IMR-90 (cell line): ENCODE results near the gene CBX3. TPM values are rescaled to one million over a fixed set of nuclear protein-coding genes. Genes with fewer than 3 reads are reported as not detected.

Experiments used
- ATAC-seq: fragments of 200-7000 bp; cut with Tn5 transposase; 2 replicates; pipeline ENCODE4 v1.9.1; 2020; ENCODE audit warnings: low read depth, mild to moderate bottlenecking, moderate library complexity
- BruUV-seq: library from RNA; stranded (reverse); fragments of 400-500 nt; replicated peaks from 2 replicates; lab custom pipeline; 2021; lab: Mats Ljungman, UMichigan
- CTCF ChIA-PET: fragments of 300-600 bp; formaldehyde crosslinking; extraction: SDS; loops from one replicate; lab custom pipeline; 2021; ENCODE audit warnings: antibody characterized with exemption; lab: Yijun Ruan, JAX
- POLR2A ChIA-PET: fragments of 300-600 bp; sonication (Branson Sonifier 250); formaldehyde crosslinking; loops from one replicate; lab custom pipeline; 2022; ENCODE audit warnings: antibody characterized with exemption; ENCODE audit not compliant: unreplicated experiment; lab: Charles Lee
- DNase-seq: peaks from one replicate; pipeline ENCODE4 v3.0.0; 2013
- H2AFZ ChIP-seq: replicated peaks from 2 replicates; pipeline ENCODE3; 2013; ENCODE audit warnings: low read length, mild to moderate bottlenecking; ENCODE audit not compliant: poor library complexity
- H2AK5ac ChIP-seq: 2 replicates; pipeline ENCODE4 v1.6.1; 2013; ENCODE audit warnings: low read depth, low read length, inconsistent platforms
- H2AK9ac ChIP-seq: replicated peaks from 2 replicates; pipeline ENCODE3; 2013; ENCODE audit warnings: mild to moderate bottlenecking, low read depth, low read length, moderate library complexity; ENCODE audit not compliant: poor library complexity
- H2BK120ac ChIP-seq: 2 replicates; pipeline ENCODE4 v1.6.1; 2013; ENCODE audit warnings: low read depth, low read length, inconsistent platforms
- H2BK15ac ChIP-seq: 3 replicates; pipeline ENCODE4 v1.6.1; 2013; ENCODE audit warnings: low read depth, low read length, inconsistent platforms
- H2BK20ac ChIP-seq: 2 replicates; pipeline ENCODE4 v1.6.1; 2013; ENCODE audit warnings: low read depth, mild to moderate bottlenecking, inconsistent platforms, low read length, moderate library complexity
- H2BK5ac ChIP-seq: 2 replicates; pipeline ENCODE4 v1.6.1; 2013; ENCODE audit warnings: mild to moderate bottlenecking, low read depth, low read length, inconsistent platforms; ENCODE audit not compliant: poor library complexity, severe bottlenecking
- H3K14ac ChIP-seq: replicated peaks from 2 replicates; pipeline ENCODE4 v1.6.1; 2013; ENCODE audit warnings: low read depth, low read length, inconsistent platforms
- H3K18ac ChIP-seq: 2 replicates; pipeline ENCODE4 v1.6.1; 2013; ENCODE audit warnings: low read depth, low read length, control low read depth
- H3K23ac ChIP-seq: 2 replicates; pipeline ENCODE4 v1.6.1; 2013; ENCODE audit warnings: low read depth, low read length, inconsistent platforms
- H3K27ac ChIP-seq: 2 replicates; pipeline ENCODE4 v1.5.1; 2013; ENCODE audit warnings: mild to moderate bottlenecking, control low read depth, low read length; ENCODE audit not compliant: insufficient read depth
- H3K27me3 ChIP-seq: 2 replicates; pipeline ENCODE4 v1.6.1; 2013; ENCODE audit warnings: low read length; ENCODE audit not compliant: control insufficient read depth, insufficient read depth
- H3K36me3 ChIP-seq: 2 replicates; pipeline ENCODE4 v1.6.1; 2013; ENCODE audit warnings: low read length, mixed read lengths; ENCODE audit not compliant: control insufficient read depth, insufficient read depth
- H3K4ac ChIP-seq: 2 replicates; pipeline ENCODE4 v1.6.1; 2013; ENCODE audit warnings: low read depth, low read length, inconsistent platforms
- H3K4me1 ChIP-seq: 2 replicates; pipeline ENCODE4 v1.6.1; 2013; ENCODE audit warnings: low read length, mixed read lengths; ENCODE audit not compliant: control insufficient read depth, insufficient read depth
- H3K4me2 ChIP-seq: 2 replicates; pipeline ENCODE4 v1.6.1; 2013; ENCODE audit warnings: low read depth, mild to moderate bottlenecking, control low read depth, low read length, moderate library complexity
- H3K4me3 ChIP-seq: 2 replicates; pipeline ENCODE4 v1.5.1; 2013; ENCODE audit warnings: low read depth, mild to moderate bottlenecking, control low read depth, low read length, moderate library complexity; ENCODE audit not compliant: insufficient read depth
- H3K56ac ChIP-seq: 2 replicates; pipeline ENCODE4 v1.6.1; 2013; ENCODE audit warnings: low read length, inconsistent platforms; ENCODE audit not compliant: insufficient read depth; ENCODE audit errors: extremely low read depth
- H3K79me1 ChIP-seq, 2 experiments: 2 replicates each; pipeline ENCODE4 v1.6.1; 2013; ENCODE audit warnings: low read length in 2 of 2, inconsistent platforms in 1 of 2, low read depth in 1 of 2
- H3K9ac ChIP-seq: 2 replicates; pipeline ENCODE4 v1.6.1; 2013; ENCODE audit warnings: low read depth, low read length, control low read depth
- H3K9me1 ChIP-seq: 2 replicates; pipeline ENCODE4 v1.6.1; 2013; ENCODE audit warnings: low read length, inconsistent platforms; ENCODE audit not compliant: insufficient read depth
- H3K9me3 ChIP-seq: 2 replicates; pipeline ENCODE4 v1.6.1; 2013; ENCODE audit warnings: low read length; ENCODE audit not compliant: control insufficient read depth, insufficient read depth
- H4K20me1 ChIP-seq: 2 replicates; pipeline ENCODE4 v1.6.1; 2013; ENCODE audit warnings: low read length, inconsistent platforms; ENCODE audit not compliant: insufficient read depth
- H4K5ac ChIP-seq: 2 replicates; pipeline ENCODE4 v1.6.1; 2013; ENCODE audit warnings: mild to moderate bottlenecking, low read depth, low read length, control low read depth
- H4K8ac ChIP-seq, 2 experiments: 2 replicates each; pipeline ENCODE4 v1.6.1; 2013; ENCODE audit warnings: low read depth in 2 of 2, low read length in 2 of 2, control low read depth in 1 of 2, inconsistent platforms in 1 of 2
- H4K91ac ChIP-seq: 2 replicates; pipeline ENCODE4 v1.6.1; 2013; ENCODE audit warnings: low read depth, low read length, inconsistent platforms; ENCODE audit not compliant: insufficient read depth
- BHLHE40 ChIP-seq: fragments of 150-350 bp; IDR thresholded peaks from 2 replicates; pipeline ENCODE4 v1.6.1; 2016; ENCODE audit warnings: mild to moderate bottlenecking, low read depth, low read length
- CEBPB ChIP-seq: IDR thresholded peaks from 2 replicates; pipeline ENCODE4 v1.6.1; 2012; ENCODE audit warnings: low read depth, low read length, improper control_type of control experiment
- CHD1 ChIP-seq: IDR thresholded peaks from 2 replicates; pipeline ENCODE4 v1.6.1; 2012; ENCODE audit warnings: low read depth, low read length, improper control_type of control experiment
- CTCF ChIP-seq: conservative IDR thresholded peaks from 2 replicates; pipeline ENCODE4 v1.5.1; 2012; ENCODE audit warnings: mild to moderate bottlenecking, low read depth, low read length, improper control_type of control experiment
- ELK1 ChIP-seq: fragments of 150-350 bp; IDR thresholded peaks from 2 replicates; pipeline ENCODE4 v1.6.1; 2016; ENCODE audit warnings: low read depth, mild to moderate bottlenecking, low read length, moderate library complexity, borderline replicate concordance
- MAZ ChIP-seq: IDR thresholded peaks from 2 replicates; pipeline ENCODE4 v1.6.1; 2012; ENCODE audit warnings: low read depth, mild to moderate bottlenecking, low read length, improper control_type of control experiment, moderate library complexity, borderline replicate concordance
- MXI1 ChIP-seq: IDR thresholded peaks from 2 replicates; pipeline ENCODE4 v1.6.1; 2012; ENCODE audit warnings: low read depth, mild to moderate bottlenecking, low read length, moderate library complexity, borderline replicate concordance
- NFE2L2 ChIP-seq: fragments of 150-350 bp; IDR thresholded peaks from 2 replicates; pipeline ENCODE4 v1.6.1; 2016; ENCODE audit warnings: low read depth, mild to moderate bottlenecking, low read length
- RAD21 ChIP-seq: IDR thresholded peaks from 2 replicates; pipeline ENCODE4 v1.6.1; 2012; ENCODE audit warnings: low read length, improper control_type of control experiment
- RCOR1 ChIP-seq: IDR thresholded peaks from 2 replicates; pipeline ENCODE4 v1.6.1; 2012; ENCODE audit warnings: mild to moderate bottlenecking, low read length, improper control_type of control experiment; ENCODE audit not compliant: insufficient replicate concordance
- RFX5 ChIP-seq: IDR thresholded peaks from 2 replicates; pipeline ENCODE4 v1.8.0; 2012; ENCODE audit warnings: low read depth, mild to moderate bottlenecking, low read length, moderate library complexity
- SMC3 ChIP-seq: fragments of 150-350 bp; IDR thresholded peaks from 2 replicates; pipeline ENCODE4 v1.6.1; 2016; ENCODE audit warnings: low read depth, mild to moderate bottlenecking, antibody characterized with exemption, low read length, moderate library complexity
- USF2 ChIP-seq: fragments of 150-350 bp; IDR thresholded peaks from 2 replicates; pipeline ENCODE4 v1.6.1; 2017; ENCODE audit warnings: mild to moderate bottlenecking, antibody characterized with exemption, low read length, low read depth
- WGBS, 2 experiments: methylation state at CpG; one replicate each; pipeline versions ENCODE4 v1.1.5 to v1.1.7; 2013; ENCODE audit warnings: missing lambda C conversion rate in 2 of 2; ENCODE audit not compliant: insufficient read length in 1 of 2; ENCODE audit errors: extremely low coverage in 2 of 2; 5-methylcytosine and 5-hydroxymethylcytosine counted together
- dilution Hi-C: fragments of 300-500 bp; cut with HindIII; formaldehyde crosslinking; loops from one replicate; pipeline ENCODE4 v1.14.3; 2018; ENCODE audit warnings: low sequenced_read_pairs; ENCODE audit not compliant: unreplicated experiment
- in situ Hi-C: fragments of 300-500 bp; cut with MboI; formaldehyde crosslinking; loops from 3 replicates; pipeline ENCODE4 v1.14.3; 2019; ENCODE audit warnings: low sequenced_read_pairs, inconsistent platforms, mixed read lengths
- intact Hi-C: fragments of 100-400 bp; cut with micrococcal nuclease; formaldehyde crosslinking; loops from 2 replicates; pipeline ENCODE4 v1.10.0; 2022
- polyA plus RNA-seq, 3 experiments: library from polyadenylated mRNA; depleted of rRNA; stranded (reverse); fragments of >200 nt; gene quantifications; 2 replicates each; pipeline ENCODE4 v1.2.3, GENCODE V29; 2012; ENCODE audit warnings: low replicate concordance in 1 of 3
- total RNA-seq: library from RNA; depleted of rRNA; stranded (reverse); fragments of >200 nt; gene quantifications from 2 replicates; pipeline ENCODE4 v1.2.3, GENCODE V29; 2012

Gene CBX3
- total and polyA plus RNA-seq, 2 of the 4 experiments (the other 2 are of a cell fraction): 38.2 to 76.5 TPM

DNA sequence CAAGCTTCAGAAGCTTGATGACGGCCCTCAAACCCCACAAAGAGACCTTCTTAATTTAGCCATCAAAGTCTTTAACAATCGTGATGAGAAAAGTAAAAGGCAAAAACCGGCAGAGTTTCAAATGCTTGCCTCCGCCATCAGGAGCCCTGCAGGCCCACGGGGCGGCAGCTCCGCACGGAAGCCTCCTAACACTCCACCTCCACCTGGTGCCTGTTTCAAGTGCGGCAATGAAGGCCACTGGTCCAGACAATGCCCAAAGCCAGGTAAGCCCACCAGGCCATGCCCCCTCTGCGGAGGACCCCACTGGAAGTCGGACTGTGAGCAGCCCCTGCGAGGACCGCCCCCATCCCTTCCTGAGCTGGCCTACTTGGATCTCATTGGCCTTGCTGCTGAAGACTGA, 43.6 kb downstream of the CBX3 start:
- dilution Hi-C loops: no loop called here
- CTCF ChIA-PET: no interaction called here

More for the DNA sequence above, 43.6 kb downstream of the CBX3 start:
- Histone ChIP-seq H3K4me3 (no peak overlapping the region), H2AFZ (no peak overlapping the region), H4K8ac (no peak overlapping the region), H4K5ac (no peak overlapping the region), H3K4ac (no peak overlapping the region), H3K27me3 (no peaks in the 10 kb centered on the region), H3K9me1 (no peaks in the 10 kb centered on the region), H3K56ac (no peak overlapping the region), H2AK9ac (no peak overlapping the region), H3K27ac (no peak overlapping the region), H3K9ac (no peak overlapping the region), H3K4me2 (no peak overlapping the region), H3K23ac (no peak overlapping the region), H2BK15ac (no peak overlapping the region), H4K20me1 (no peaks in the 10 kb centered on the region), H2BK5ac (no peak overlapping the region), H3K9me3 (no peaks in the 10 kb centered on the region), H3K14ac (no peak overlapping the region), H3K79me1 (no peaks in the 10 kb centered on the region), H3K36me3 (no peaks in the 10 kb centered on the region), H4K91ac (no peak overlapping the region), H2AK5ac (no peak overlapping the region), H3K18ac (no peak overlapping the region), H3K4me1 (no peaks in the 10 kb centered on the region), H2BK20ac (no peak overlapping the region), H2BK120ac (no peak overlapping the region)
- ATAC-seq (no peak), DNase-seq (no peak)
- POLR2A ChIA-PET: no interaction called here
- in situ Hi-C loops (no loop called here), intact Hi-C loops (no loop called here)
- TF ChIP-seq CTCF (no peak), NFE2L2 (no peak), RAD21 (no peak), ELK1 (no peak), SMC3 (no peak), MAZ (no peak), MXI1 (no peak), RCOR1 (no peak), CHD1 (no peak), USF2 (no peak), RFX5 (no peak), BHLHE40 (no peak), CEBPB (no peak)
- WGBS, 2 experiments: 82% methylated on average over 4 of the region's 13 CpGs; no CpG with 5 or more reads in 1 of the 2 experiments
- BruUV-seq: no TSS peak
